ENCODE measurements around the gene PLOD2.

DNA sequence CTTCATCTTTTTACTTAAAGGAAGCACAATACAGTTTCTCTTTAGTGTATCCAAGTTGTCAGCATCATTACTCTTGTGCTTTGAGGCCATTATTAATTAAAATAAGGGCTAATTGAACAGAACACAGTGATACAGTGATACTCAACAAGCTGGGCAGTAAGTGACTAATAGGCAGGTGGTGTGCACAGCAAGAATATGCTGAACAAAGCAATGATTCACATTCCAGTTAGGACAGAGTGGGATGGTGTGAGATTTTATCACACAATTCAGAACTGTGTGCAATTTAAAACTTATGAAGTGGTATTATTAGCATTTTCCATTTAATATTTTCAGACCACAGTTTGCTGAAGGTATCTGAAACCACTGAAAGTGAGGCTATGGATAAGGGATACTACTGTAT is 116.9 kb downstream of the PLOD2 start:
- TF ChIP-seq, protein P1, sequence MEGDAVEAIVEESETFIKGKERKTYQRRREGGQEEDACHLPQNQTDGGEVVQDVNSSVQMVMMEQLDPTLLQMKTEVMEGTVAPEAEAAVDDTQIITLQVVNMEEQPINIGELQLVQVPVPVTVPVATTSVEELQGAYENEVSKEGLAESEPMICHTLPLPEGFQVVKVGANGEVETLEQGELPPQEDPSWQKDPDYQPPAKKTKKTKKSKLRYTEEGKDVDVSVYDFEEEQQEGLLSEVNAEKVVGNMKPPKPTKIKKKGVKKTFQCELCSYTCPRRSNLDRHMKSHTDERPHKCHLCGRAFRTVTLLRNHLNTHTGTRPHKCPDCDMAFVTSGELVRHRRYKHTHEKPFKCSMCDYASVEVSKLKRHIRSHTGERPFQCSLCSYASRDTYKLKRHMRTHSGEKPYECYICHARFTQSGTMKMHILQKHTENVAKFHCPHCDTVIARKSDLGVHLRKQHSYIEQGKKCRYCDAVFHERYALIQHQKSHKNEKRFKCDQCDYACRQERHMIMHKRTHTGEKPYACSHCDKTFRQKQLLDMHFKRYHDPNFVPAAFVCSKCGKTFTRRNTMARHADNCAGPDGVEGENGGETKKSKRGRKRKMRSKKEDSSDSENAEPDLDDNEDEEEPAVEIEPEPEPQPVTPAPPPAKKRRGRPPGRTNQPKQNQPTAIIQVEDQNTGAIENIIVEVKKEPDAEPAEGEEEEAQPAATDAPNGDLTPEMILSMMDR (IDR thresholded peaks at IDR 0.05; ENCODE audit: low read length) = no peak
- TF ChIP-seq EZH2 (optimal IDR thresholded peaks at IDR 0.05; ENCODE audit: low read depth, low read length) = no peak
